Glomerular visceral epithelial cell (primary cell): ENCODE measurements around the gene PPFIBP2.

Experiments used
- DNase-seq: peaks from one replicate; pipeline ENCODE4 v3.0.0-alpha.2; 2016; ENCODE audit errors: extremely low spot score

The PPFIBP2 gene

DNA sequence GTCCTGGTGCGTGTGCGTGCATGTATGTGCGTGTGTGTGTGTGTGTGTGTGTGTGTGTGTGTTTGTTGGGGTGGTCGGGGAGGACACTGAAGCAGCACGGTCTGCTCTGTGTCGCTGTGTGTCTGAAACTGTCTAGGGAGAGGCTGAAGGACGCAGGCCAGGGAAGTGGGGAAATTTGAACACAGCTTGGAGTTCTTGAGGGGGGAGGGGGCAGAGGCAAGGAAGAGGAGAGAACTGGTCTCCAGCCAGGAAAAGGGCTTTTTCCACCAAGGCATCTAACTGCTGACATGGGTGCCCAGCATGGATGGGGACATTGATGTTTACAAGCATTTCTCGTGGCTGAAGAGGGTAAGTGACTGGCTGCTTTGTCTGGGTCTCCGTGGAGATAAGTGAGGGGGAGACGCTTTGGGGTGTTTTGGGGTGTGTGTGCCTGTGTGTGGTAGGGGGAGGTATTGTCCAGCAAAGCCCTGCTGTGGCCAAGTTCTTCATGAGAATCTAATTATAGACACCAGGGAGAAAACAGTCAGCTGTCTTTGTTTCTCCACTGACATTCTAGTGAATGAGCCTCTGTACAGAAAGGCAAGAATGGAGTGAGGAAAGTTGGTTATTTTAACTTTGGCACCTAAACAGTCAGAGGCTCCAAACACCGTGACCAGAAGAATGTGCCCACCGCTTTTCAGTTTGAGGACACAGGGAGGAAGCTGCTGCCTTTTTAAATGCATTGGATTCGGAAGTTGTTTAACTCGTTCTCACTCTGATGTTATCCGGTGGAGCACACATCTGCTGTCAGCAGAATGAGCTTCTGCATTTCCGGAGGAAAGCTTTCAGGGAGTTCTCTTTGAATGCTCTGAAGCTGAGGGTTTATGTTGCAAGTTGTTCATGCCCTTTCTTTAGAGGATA is 63.7 kb downstream of the PPFIBP2 start:
- no peak for DNase-seq

DNA sequence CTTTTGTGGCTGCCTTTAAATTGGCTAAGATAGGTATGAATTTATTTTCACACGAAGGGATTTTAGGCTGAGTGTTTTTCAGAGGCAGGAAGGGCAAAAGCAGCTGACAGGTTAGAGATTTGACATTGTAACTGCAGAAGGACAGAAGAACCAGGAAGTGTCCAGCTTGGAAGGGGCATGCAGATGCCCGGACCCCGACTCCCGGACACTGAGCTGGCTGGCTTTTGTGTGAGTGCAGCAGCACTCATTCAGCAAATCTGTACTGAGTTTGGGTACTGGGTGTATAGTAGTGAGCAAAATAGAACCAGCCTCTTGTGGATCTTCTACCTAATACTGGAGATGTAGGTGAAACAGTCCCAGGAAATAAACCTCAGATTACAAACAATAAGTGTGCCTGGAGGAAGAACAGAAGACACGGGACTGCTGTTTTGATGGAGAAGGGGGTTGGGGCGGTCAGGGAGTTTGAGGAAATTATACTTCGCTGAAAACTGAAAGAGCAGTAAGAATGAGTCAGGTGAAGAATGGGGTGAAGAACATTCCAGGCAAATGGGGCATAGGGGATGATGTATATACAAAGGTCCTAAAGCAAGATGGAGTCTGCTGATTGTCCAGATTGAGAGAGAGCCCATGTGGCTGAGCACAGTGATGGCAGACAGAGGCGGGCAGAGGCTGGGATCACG is 64.6 kb downstream of the PPFIBP2 start:
- DNase-seq, result no peak

- DNase-seq, result no peak
These were observed 65.6 kb downstream of the PPFIBP2 start for GRCh38 chr11:7579361-7579791.

DNA sequence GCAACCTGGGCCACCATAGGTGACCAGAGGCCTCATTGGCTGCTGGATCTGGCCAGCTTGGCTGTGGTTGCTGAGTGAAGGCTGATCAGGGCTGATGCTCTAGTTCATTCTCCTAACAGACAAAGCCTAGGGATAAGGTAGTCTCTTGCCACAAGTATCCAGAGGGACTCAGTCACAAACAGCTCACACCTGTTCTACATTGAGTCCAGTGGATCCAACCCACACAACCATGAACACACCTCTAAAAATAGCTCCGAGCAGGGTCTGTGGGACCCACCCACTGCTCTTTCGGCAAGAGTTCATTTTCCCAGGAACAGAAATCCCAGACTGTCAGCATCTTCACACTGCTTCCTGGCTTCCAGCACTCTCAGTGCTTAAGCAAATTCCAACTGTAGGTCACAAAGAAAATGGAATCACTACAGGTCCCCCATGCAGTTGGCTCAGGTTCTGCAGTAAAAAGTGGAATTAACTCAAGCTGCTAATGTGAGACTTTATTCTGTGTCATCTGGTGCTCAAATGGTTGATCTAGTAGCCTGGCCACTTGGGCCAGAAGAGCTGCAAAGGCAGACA is 67.3 kb downstream of the PPFIBP2 start:
- DNase-seq, result no peak

- no peak for DNase-seq
These were observed 68.7 kb downstream of the PPFIBP2 start for GRCh38 chr11:7582338-7582985.

- no peak for DNase-seq
These were observed 69.4 kb downstream of the PPFIBP2 start for GRCh38 chr11:7583248-7583647.

GRCh38 chr11:7584910-7585309 is 71.1 kb downstream of the PPFIBP2 start:
- DNase-seq, result no peak

DNA sequence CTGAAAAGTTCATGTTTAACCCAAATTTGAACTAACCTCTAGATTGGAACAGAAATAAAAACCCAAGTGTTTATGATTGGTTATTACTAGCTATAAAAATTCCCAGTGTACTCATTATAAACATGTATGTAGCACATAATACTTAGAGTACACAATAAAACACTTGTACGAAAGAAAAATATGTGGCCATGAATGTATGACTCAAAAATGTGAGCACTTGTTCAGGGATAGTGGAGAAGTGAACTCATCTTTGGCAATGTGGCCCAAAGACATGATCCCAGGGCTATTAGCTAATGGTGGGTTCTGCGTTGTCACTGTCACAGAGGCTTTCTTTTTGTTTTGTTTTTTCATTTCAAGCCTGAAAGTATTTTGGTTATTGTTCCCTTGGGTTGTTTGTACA is 72.0 kb downstream of the PPFIBP2 start:
- DNase-seq, result no peak

- DNase-seq, result no peak
These were observed 72.6 kb downstream of the PPFIBP2 start for GRCh38 chr11:7586376-7586775.

- DNase-seq, result no peak
These were observed 73.9 kb downstream of the PPFIBP2 start for GRCh38 chr11:7587712-7588111.

DNA sequence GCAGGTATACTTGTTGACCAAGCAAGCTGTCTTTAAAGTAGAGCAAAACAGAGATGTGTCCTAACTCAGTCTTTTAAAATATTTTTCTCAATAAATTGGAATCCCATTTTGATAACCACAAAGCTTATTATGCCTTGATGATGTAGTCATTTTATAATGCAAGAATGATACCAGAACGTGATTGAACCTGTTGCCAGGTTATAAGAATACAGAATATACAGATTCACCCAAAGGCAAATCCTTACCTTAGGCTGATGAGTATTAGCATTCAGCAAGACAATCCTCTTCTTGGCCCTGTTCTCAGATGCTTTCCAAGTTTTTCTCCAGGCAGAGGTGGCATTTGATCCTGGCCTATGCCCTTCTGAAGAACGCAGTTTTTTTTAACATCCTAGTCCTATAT is 76.1 kb downstream of the PPFIBP2 start:
- no peak for DNase-seq

DNA sequence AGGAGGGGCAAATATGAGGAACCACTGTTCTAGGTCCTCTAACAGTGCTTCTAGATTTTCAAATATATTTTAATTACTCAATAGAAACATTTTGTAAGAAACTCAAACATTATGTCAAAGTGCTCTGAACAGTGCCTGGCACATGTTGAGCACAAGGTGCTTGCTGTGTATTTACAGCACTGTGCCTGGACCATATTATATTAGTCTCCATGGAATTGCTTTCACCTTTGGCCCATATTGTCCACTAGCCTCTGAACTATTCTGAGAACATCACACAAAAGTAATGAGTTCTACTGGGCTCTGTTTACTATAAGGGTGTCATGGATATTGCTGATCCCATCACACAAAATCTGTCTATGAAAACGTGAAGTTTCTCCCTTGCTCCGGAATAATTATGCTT is 76.7 kb downstream of the PPFIBP2 start:
- DNase-seq, result no peak

GRCh38 chr11:7591107-7591894 is 77.5 kb downstream of the PPFIBP2 start:
- no peak for DNase-seq

DNA sequence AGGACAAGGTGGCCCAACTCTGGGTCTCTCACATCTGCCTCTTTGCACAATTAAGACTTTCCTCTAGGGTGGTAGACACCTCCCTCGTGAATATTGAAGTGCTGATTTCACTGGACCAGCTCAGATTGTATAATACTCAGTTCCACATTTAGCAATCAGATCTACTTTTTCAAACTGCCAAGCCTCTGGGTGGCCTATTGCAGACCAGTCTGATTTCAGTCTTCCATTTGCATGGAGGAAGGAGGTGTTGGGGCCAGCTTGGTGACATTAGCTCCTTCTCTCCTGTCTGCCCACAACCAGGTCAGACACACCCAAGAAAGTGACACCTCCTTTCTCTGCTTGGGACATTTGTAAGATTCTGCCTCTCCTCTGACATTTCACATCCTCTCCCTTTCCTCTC is 78.2 kb downstream of the PPFIBP2 start:
- no peak for DNase-seq

- DNase-seq, result no peak
These were observed 78.9 kb downstream of the PPFIBP2 start for GRCh38 chr11:7592711-7593110.

- DNase-seq, result no peak
These were observed 79.7 kb downstream of the PPFIBP2 start for GRCh38 chr11:7593481-7593880.

GRCh38 chr11:7595016-7595866 is 81.4 kb downstream of the PPFIBP2 start:
- DNase-seq, result no peak

- DNase-seq, result no peak
These were observed 82.2 kb downstream of the PPFIBP2 start for GRCh38 chr11:7595951-7596350.

DNA sequence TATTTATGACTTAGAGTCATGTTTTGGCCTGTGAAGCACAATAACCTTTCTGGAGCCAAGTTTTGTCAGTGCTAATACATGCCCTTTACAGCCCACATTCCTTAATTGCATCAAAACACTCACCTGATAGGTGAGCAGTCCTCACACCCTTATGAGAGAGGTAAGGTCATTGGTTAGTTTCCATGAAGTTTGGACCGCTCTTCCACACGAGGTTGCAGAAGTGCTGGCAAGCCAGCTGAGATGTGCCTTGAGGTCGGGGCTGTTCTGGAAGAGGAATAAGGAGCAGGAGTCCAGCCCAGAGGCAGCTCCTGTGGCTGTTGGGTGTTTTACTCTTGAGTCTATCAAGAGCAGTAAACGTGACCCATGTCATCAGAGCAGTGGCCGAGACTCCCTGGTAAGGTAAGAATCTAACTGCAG is 83.2 kb downstream of the PPFIBP2 start:
- no peak for DNase-seq

- no peak for DNase-seq
These were observed 83.8 kb downstream of the PPFIBP2 start for GRCh38 chr11:7597620-7598019.

DNA sequence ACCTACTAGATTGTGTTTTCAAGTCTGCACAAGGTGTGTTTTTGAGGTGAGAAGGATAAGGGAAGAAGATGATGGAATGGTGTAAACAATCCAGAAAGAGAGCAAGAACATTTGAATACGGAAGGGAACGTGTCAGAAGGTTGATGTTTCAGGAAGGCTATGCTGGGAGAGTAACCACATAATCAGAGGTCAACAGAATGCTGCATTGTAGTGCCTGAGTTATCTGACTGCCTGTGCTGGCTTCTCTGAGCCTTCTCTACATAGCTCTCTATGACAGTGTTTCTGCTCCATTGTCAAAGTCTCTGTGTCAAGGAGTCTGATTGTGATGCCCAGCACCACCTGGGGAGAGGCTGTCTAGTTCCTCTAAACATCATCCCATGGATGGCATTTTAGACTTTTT is 85.4 kb downstream of the PPFIBP2 start:
- no peak for DNase-seq
